ENCODE results near the gene SETBP1.

Gene SETBP1

DNA sequence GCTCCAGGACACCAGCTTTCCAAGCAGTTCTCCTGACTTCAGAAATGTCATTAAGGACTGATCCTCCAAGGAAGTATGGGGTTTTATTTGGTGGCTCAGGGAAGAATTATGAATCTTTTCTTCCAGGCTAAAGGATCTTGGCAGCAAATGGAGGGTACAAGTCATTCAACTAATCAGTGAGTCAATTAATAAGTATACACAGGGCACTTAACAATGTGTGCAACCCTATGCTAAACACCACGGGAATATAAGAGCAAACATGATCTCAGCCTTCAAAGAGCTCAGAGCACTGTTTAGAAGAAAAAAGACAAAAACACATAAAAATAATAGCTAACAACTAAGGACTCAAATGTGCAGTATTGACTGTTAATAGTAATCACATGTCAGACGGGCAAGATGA lies 234.5 kb downstream of the SETBP1 start:
- FAIRE-seq, result no peak
- DNase-seq (ENCODE audit: extremely low spot score, insufficient read length, low read depth), result no peak

DNA sequence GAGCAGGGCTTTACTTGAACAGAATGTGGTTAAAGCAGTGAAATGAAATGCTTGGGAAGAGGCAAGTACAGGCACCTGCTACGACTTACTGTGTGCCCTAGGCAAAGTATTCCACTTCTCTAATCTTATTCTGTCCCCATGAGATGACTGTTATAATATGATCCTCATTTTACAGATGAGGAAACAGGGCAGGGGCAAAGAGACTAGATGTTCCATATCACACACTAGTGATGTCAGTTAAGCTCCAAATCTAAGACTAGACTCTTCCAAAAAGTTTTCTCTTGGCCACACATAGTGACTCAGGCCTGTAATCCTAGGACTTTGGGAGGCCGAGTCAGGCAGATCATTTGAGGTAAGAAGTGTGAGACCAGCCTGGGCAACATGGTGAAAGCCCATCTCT lies 235.0 kb downstream of the SETBP1 start:
- DNase-seq (ENCODE audit: extremely low spot score, insufficient read length, low read depth) (no peak), FAIRE-seq (no peak)

DNA sequence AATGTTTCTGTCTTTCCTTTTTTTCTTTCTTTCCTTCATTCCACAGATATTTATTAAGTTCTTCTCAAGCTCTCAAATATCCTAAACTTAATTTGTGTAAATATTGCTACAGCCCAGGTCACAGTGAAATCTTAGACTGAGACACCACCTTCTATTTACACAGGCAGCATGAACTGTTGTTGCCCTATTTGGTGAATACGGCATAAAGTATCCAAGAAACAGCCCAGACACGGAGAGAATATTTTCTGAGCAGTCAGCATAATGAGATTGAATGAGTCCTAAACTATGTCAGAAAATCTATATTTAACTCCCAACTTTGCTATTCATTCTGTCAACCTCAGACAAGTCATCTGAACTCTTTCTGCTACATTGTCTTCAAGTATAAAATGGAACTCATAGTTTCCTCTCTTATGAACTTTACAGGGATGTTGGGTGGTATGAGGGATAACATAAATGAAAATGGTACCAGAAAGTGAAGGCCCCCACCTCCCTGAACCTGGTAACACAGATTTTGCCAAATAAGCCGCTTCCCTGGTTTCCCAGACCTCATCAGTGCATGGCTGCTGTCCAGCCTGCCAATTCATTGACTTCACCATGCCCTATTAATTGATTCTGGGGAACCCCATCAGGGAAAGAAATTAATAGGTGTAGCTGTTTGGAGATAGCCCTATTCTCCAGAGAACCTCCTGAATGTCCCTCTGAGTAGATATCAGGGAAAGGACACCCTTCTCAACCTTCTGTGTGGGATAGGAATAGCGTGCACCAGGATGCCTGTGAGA lies 235.9 kb downstream of the SETBP1 start:
- DNase-seq (ENCODE audit: extremely low spot score, insufficient read length, low read depth) (no peak), FAIRE-seq (no peak)

GRCh38 chr18:44917216-44918141 lies 236.8 kb downstream of the SETBP1 start:
- no peak for DNase-seq (ENCODE audit: extremely low spot score, insufficient read length, low read depth)
- FAIRE-seq, result no peak

DNA sequence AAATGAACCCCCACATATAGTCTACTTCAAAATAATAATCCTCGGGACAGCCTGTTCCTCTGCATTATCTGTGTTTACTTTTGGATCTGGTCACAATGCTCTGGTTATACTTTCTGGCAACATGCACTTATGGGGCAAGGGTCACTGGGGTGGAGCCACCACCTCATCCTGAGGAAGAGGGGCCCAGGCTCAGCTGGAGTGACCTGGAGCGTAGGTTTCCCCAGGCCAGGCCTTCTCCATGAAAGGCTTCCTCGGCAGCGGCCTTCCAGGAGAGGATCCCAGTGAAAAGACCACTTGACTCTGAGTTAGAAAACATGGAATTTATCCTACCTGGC lies 237.4 kb downstream of the SETBP1 start:
- no peak for FAIRE-seq
- no peak for DNase-seq (ENCODE audit: extremely low spot score, insufficient read length, low read depth)

GRCh38 chr18:44920441-44920840 lies 239.8 kb downstream of the SETBP1 start:
- DNase-seq (ENCODE audit: extremely low spot score, insufficient read length, low read depth) (no peak), FAIRE-seq (no peak)

DNA sequence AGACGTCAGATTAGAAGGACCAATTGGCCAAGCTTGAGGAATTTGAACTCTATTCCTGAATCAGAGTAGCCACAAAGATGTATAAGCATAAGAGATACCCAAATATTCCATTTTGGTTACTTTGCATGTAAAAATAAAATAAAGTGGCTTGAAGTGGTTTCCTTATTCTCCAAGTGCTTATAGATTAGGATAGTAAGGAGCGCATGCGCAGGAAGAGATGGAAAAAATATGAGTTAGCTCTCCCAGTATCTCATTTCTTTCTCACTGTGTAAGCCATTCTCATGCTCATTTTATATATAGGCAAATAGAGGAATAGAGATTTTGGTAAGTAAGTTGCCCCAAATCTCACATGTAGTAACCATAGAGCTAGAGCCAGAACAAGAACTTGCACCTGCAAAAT lies 241.3 kb downstream of the SETBP1 start:
- no peak for FAIRE-seq

GRCh38 chr18:44922968-44923367 lies 242.3 kb downstream of the SETBP1 start:
- DNase-seq (ENCODE audit: extremely low spot score, insufficient read length, low read depth) (no peak), FAIRE-seq (no peak)

More for the DNA sequence above, 241.3 kb downstream of the SETBP1 start:
- DNase-seq (ENCODE audit: extremely low spot score, insufficient read length, low read depth), result no peak

DNA sequence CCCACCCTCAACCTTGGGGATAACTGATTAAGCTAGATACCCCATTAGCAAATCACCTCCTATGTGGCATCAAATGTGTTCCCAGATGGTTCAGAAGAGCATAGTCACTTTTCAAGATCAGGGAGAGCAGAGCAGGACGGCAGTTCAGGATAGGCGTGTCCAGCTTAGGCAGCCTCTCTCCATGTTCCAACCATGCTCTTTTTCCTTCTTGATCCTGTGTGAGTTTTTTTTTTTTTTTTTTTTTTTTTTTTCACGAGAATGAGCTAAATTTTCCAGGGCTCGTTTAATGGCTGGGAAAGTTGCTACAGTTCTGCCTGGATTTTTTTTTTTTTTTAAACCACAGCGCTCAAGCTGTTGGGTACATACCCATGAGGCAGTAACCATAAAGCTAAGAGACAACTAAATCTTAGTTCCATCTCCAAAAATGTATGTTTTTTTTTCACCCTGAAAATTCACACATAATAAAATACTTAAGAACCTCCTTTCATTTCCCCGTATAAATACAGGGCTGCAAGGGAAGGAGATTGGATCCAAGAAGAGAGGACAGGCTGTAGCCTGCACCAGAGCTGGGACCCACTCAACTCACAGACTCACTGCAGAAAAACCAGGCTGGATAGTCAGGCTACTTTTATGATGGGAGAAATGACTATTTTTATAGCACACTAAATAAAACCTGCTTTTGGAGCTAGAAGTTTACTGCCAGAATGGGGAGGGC lies 244.3 kb downstream of the SETBP1 start:
- DNase-seq (ENCODE audit: extremely low spot score, insufficient read length, low read depth) (no peak), FAIRE-seq (no peak)

DNA sequence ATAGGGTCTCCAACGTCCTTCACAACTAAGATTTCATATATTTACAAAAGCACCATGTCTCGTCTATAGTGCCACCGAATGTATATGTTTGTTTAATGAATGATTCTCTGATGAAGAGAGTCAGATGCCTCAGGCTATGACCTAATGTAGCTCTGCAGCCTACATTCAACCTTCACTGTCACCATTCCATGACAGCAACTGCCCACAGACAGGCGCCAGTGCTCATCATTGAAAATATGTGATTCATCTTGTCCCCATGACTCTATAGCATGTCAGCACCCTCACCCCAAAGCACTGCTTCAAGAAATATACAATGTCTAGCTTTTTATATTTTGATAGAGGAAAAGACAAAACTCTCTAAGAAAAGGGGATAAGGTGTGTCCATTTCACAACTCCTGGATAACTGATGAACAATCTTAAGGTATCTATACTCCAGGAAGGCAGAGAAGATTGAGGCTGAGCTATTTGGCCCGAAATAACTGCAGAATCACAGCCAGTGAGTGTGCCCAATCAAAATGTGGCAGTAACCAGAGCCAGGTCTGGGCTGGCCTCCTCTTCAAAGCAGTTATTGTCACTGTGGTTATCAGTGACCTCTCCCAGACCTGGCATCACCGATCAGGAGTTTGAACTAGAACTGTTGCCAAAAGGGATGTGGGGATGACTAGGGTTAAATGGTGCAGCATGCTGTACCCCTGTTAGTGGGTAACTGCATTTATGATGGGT lies 246.6 kb downstream of the SETBP1 start:
- DNase-seq (ENCODE audit: extremely low spot score, insufficient read length, low read depth) (no peak), FAIRE-seq (no peak)

- FAIRE-seq, result no peak
- DNase-seq (ENCODE audit: extremely low spot score, insufficient read length, low read depth), result no peak
Observed at GRCh38 chr18:44934901-44935300, 254.2 kb downstream of the SETBP1 start.

DNA sequence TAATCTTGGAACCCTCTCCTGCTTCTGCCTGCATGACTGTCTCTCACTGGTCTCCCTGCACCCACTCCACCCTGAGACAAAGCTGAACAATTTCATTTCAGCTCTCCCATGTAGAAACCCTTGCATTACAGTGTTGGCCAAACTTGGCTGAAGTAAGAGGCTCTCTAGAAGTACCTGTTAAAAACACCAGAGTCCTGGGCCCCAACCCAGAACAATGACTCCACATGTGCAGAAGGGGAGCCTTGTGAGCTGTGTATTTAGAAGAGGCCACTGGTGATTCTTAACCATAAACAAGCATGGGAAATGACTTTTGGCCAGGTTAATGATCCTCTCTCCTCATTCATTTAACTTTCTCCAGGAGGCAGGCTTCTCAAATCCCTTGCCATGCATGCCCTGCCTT lies 254.8 kb downstream of the SETBP1 start:
- DNase-seq (ENCODE audit: extremely low spot score, insufficient read length, low read depth), result no peak
- FAIRE-seq, result no peak

- DNase-seq (ENCODE audit: extremely low spot score, insufficient read length, low read depth), result no peak
- no peak for FAIRE-seq
Observed at GRCh38 chr18:44936485-44936884, 255.8 kb downstream of the SETBP1 start.

- FAIRE-seq (no peak), DNase-seq (ENCODE audit: extremely low spot score, insufficient read length, low read depth) (no peak)
Observed at GRCh38 chr18:44937960-44938719, 257.5 kb downstream of the SETBP1 start.

GRCh38 chr18:44938720-44939665 lies 258.3 kb downstream of the SETBP1 start:
- FAIRE-seq, result no peak
- DNase-seq (ENCODE audit: extremely low spot score, insufficient read length, low read depth), result no peak

DNA sequence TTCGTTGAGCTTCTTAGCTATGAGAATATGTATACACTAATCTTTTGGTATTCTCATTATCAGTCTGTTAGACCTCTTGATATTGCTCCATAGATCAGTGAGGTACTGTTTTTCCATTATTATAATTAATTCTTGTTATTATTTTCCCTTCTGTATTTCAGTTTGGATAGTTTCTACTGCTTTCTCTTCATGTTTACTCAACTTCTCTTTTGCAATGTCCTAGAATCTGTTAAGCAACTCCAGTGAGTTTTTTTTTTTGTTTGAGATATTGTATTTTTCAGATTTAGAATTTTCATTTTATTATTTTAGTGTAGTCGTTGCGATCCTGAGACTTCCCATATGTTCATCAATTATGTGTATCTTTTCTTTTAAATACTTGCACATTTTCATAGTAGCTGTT lies 260.8 kb downstream of the SETBP1 start:
- DNase-seq (ENCODE audit: extremely low spot score, insufficient read length, low read depth) (no peak), FAIRE-seq (no peak)

DNA sequence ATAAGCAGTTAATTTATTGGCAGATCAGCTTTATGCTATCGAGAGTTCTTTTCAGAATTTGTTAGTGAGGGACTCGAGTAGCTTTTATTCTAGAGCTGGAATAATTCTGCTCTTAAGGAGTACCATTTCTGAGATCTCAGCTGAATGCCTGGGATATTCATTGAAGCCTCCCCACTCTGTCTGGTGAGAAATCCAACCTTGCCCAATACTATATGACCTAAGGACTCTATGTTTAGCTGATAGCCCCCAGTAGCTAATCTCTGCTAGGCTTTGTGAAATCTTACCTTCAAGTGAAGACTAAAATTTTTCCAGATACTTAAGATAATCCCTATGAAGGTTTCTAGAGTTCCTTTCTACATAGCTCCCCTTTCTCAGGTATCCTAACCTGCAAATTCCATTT lies 261.4 kb downstream of the SETBP1 start:
- FAIRE-seq, result no peak
- no peak for DNase-seq (ENCODE audit: extremely low spot score, insufficient read length, low read depth)

GRCh38 chr18:44943311-44943881 lies 262.7 kb downstream of the SETBP1 start:
- DNase-seq (ENCODE audit: extremely low spot score, insufficient read length, low read depth), result no peak
- FAIRE-seq, result no peak

All from GM18507 (cell line).